HG03039 (cell line): ENCODE measurements around the gene EMC6.
"Not testable (repeated sequence)": the region's sequence is repeated elsewhere in the genome, so short reads cannot be mapped to it uniquely, and the experiment has no call there.

ENCODE experiments used
- ATAC-seq: cut with Tn5 transposase; IDR thresholded peaks from one replicate; pipeline ENCODE4 v1.9.1; 2021; ENCODE audit warnings: mild to moderate bottlenecking, moderate library complexity; ENCODE audit not compliant: unreplicated experiment

EMC6 gene

DNA sequence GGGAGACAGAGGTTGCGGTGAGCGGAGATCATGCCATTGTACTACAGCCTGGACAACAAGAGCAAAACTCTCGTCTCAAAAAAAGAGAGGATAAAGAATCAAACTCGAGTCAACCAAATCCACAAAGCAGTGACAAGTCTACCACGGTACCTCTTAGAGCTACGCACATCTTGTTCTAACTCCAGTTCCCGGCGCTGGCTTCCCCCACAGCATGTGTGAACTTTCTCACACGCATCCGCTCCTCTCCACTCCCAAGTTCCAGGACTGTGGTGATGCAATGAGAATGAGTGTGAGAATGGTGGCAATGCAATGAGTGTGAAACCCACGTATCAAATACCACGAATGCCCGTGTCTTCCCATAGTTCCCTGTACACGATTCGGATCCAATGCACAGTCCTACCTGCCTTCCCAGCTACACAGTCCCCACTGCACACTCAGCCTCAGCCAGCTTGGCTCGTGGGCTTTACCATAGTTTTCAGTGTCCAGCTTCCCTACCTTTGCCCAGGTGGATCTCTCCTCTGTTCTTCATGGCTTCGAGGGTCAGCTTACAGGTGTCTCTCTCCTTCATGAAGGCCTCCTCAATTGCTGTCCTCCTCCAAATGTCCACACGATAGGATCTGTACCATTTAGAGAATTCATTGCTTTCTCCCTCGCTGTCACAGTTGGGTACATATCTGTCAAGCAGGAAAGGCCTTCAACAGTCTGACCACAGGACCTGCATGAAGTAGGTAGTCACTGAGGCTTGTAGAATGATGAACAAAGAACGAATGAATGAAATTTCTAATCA, 36.5 kb downstream of the EMC6 start:
- ATAC-seq = no peak

DNA sequence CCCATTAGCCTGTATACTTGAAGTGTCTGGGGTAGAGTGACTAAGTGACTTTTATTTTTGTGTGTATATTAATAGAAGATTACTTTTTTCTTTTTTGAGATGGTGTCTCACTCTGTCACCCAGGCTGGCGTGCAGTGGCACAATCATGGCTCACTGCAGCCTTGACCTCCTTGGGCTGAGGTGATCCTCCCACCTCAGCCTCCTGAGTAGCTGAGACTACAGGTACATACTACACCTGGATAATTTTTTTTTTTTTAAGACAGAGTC, 37.0 kb downstream of the EMC6 start:
- ATAC-seq = not testable (repeated sequence)

- ATAC-seq = no peak
These were observed 39.8 kb downstream of the EMC6 start for GRCh38 chr17:3708366-3708765.

DNA sequence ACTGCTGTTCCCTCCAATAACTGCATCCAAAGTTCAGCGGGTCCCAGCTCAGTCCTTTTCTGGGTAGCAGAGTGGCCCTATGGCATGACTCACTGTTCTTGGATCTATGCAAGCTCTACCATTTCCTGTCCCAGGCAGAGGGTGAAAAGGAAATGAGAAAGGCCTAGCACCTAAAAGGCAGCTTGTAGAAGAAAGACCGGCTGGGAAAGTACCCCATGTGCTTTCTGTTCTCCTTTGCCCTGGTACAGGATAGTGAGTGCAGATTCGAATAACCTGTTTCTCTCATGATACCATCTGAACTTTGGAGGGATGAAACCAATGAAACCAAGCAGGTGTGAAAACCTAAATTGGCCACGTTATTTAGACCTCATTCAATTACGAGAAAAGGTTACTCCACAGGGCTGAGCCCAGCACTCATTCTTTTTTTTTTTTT, 42.4 kb downstream of the EMC6 start:
- ATAC-seq = peak; percentile 86

DNA sequence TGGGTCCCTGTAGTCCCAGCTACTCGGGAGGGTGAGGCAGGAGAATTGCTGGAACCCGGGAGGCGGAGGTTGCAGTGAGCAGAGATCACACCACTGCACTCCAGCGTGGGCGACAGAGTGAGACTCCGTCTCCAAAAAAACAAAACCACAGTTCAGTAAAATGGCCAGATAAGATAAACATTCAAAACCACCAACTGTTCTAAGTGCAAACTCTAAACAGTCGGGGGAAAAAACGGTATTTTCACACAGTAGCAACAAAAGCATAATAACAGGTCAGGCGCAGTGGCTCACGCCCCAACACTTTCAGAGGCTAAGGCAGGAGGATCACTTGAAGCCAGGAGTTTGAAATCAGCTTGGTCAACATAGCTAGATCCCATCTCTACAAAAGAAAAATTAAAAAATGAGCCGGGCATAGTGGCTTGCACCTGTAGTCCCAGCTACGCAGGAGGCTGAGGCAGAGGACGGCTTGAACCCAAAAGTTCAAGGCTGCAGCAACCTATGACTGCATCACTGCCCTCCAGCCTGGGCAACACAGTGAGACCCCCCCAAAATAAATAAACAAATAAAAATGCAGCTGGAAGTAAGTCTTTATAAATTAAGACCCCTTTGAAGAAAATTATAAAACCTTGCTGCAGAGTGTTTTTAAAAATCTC, 44.3 kb downstream of the EMC6 start:
- no peak for ATAC-seq

DNA sequence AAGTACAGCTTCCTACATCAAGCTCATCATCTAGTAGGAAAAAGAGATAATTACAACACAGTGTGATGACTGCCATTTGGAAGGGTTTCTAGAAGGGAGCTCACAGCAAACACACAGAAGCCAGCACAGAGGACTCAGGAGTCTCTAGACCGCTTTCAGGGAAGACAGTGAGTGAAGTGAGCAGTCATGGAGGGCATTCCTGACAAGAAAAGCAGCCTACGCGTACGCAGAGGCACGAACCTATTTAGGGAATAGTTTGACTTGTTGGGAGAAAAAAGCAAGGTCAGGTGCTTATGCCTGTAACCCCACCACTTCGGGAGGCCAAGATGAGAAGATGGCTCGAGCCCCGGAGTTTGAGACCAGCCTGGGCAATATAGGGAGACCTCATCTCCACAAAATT, 46.7 kb downstream of the EMC6 start:
- no peak for ATAC-seq

DNA sequence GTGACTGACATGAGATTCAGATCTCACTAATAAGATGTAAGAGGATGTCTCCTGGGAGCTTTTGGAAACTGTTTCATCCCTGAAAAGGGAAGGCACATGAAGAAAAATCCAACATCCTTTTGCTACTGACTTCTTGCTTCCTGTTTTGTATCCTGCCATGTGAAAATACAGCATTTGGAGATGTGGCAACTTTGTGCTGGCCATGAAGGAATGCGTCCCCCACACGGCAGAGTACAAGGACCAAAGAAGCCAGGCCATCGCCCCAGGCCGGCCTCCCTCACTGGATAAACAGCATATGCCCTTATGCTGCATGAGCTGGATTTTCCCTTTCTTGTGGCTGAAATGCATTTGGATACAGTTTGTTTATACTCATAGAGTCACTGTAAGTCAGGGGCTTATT, 49.6 kb downstream of the EMC6 start:
- ATAC-seq = no peak

DNA sequence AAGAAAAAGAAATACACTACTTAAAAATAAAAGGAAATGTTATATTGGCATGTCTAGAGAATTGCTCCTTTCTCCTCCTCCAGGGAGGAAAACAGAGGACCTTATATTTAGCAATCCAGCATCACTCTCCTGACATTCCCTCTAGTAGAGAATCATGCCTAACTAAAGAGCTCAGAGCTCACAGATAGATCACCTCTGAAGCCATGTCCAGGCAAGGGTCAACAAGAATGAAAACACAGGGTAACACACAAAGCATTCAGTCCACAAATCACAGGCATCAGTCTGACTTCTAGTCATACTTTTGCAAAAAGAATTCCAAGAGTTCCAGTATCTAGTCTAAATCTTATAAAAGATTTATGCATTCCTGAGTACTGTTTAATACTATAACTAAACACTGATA, 50.7 kb downstream of the EMC6 start:
- no peak for ATAC-seq
